K562 (cell line): Measurements from ENCODE around the gene ZP1. TPM values are rescaled to one million over a fixed set of nuclear protein-coding genes. Genes with fewer than 3 reads are reported as not detected.

Experiments used
- ATAC-seq: fragments of 200-7000 bp; cut with Tn5 transposase; 3 replicates; pipeline ENCODE4 v1.9.1; 2020; ENCODE audit warnings: moderate library complexity
- BruUV-seq: library from RNA; stranded (reverse); fragments of 400-500 nt; replicated peaks from 2 replicates; lab custom pipeline; 2021; lab: Mats Ljungman, UMichigan
- CTCF ChIA-PET: fragments of 300-600 bp; formaldehyde crosslinking; extraction: SDS; loops from one replicate; lab custom pipeline; 2021; ENCODE audit warnings: low intra/inter-chr PET ratio; lab: Yijun Ruan, JAX
- POLR2A ChIA-PET: fragments of 300-600, 350-650 bp; sonication (Branson Sonifier 250); formaldehyde crosslinking; extraction: SDS; loops from one replicate; lab custom pipeline; 2021; ENCODE audit warnings: antibody characterized with exemption, inconsistent platforms; lab: Yijun Ruan, JAX
- DNase-seq, 4 experiments: peaks; one replicate each; pipeline versions ENCODE4 v3.0.0 to v3.0.0-alpha.2; 2011 to 2018; ENCODE audit warnings: low spot score in 3 of 4, mixed read lengths in 3 of 4; ENCODE audit errors: extremely low read depth in 1 of 4
- FAIRE-seq: peaks from 2 replicates; lab custom pipeline; 2011; peaks lifted over from hg19 to GRCh38; lab: Jason Lieb, UNC
- H2AFZ ChIP-seq: 2 replicates; pipeline ENCODE4 v1.6.0; 2011; ENCODE audit warnings: low read depth, low read length, control low read depth, inconsistent platforms
- H3K27ac ChIP-seq: fragments of 200-600 bp; 3 replicates; pipeline ENCODE4 v1.8.0; 2011; ENCODE audit warnings: low read depth, mild to moderate bottlenecking, control low read depth, inconsistent platforms, low read length, moderate library complexity, mixed read lengths; ENCODE audit errors: extremely low read depth
- H3K27me3 ChIP-seq, 2 experiments: fragments of 300-600 bp in 1 of 2; 2 replicates in 1 of 2; 3 replicates in 1 of 2; pipeline versions ENCODE4 v1.6.0 to v1.8.0; 2011; ENCODE audit warnings: inconsistent platforms in 2 of 2, low read length in 2 of 2, mild to moderate bottlenecking in 1 of 2, mixed read lengths in 1 of 2, moderate library complexity in 1 of 2; ENCODE audit not compliant: control insufficient read depth in 2 of 2, insufficient read depth in 2 of 2
- H3K36me3 ChIP-seq: fragments of 300-600 bp; 3 replicates; pipeline ENCODE4 v1.8.0; 2011; ENCODE audit warnings: mild to moderate bottlenecking, low read length, inconsistent platforms; ENCODE audit not compliant: control insufficient read depth, insufficient read depth
- H3K4me1 ChIP-seq, 2 experiments: fragments of 200-600 bp in 1 of 2; replicated peaks in 1 of 2; 2 replicates in 1 of 2; 3 replicates in 1 of 2; pipeline versions ENCODE4 v1.5.1 to v1.8.0; 2011; ENCODE audit warnings: inconsistent platforms in 2 of 2, low read length in 2 of 2, mild to moderate bottlenecking in 1 of 2, mixed read lengths in 1 of 2, moderate library complexity in 1 of 2; ENCODE audit not compliant: control insufficient read depth in 2 of 2, insufficient read depth in 2 of 2
- H3K4me2 ChIP-seq: 2 replicates; pipeline ENCODE4 v1.6.1; 2011; ENCODE audit warnings: low read length, control low read depth, inconsistent platforms, mixed read lengths; ENCODE audit not compliant: insufficient read depth
- H3K4me3 ChIP-seq: fragments of 200-600 bp; sonication (generic), shearing (Covaris generic); 2 replicates; pipeline ENCODE4 v1.5.1; 2016; ENCODE audit warnings: control low read depth, inconsistent platforms
- H3K79me2 ChIP-seq: fragments of 200-600 bp; 3 replicates; pipeline ENCODE4 v1.8.0; 2011; ENCODE audit warnings: low read length, inconsistent platforms; ENCODE audit not compliant: control insufficient read depth, insufficient read depth
- H3K9ac ChIP-seq, 2 experiments: 2 replicates each; pipeline versions ENCODE4 v1.6.0 to v1.6.1; 2011; ENCODE audit warnings: low read depth in 2 of 2, low read length in 2 of 2, control low read depth in 1 of 2, inconsistent platforms in 1 of 2, mild to moderate bottlenecking in 1 of 2, mixed read lengths in 1 of 2; ENCODE audit not compliant: insufficient read depth in 1 of 2
- H3K9me1 ChIP-seq: one replicate; pipeline ENCODE4 v1.6.0; 2011; ENCODE audit warnings: inconsistent platforms, mild to moderate bottlenecking, low read length, moderate library complexity; ENCODE audit not compliant: control insufficient read depth, insufficient read depth
- H3K9me3 ChIP-seq: replicated peaks from 2 replicates; pipeline ENCODE4 v1.5.1; 2011; ENCODE audit warnings: low read depth, low read length, inconsistent platforms; ENCODE audit not compliant: control insufficient read depth, insufficient read depth
- H4K20me1 ChIP-seq: replicated peaks from 2 replicates; pipeline ENCODE4 v1.6.1; 2011; ENCODE audit warnings: low read length, inconsistent platforms, mixed read lengths; ENCODE audit not compliant: control insufficient read depth, insufficient read depth
- ARNT ChIP-seq, 2 experiments: fragments of 450-650 bp; IDR thresholded peaks; 2 replicates each; pipeline ENCODE4 v1.6.1; 2016; ENCODE audit warnings: mild to moderate bottlenecking in 1 of 2
- CBFA2T2 ChIP-seq: fragments of 450-650 bp; conservative IDR thresholded peaks from 2 replicates; pipeline ENCODE4 v1.6.1; 2017; ENCODE audit warnings: mild to moderate bottlenecking
- ETS2 ChIP-seq: IDR thresholded peaks from 2 replicates; pipeline ENCODE4 v1.6.1; 2016; ENCODE audit warnings: borderline replicate concordance, missing genetic modification characterization, mild to moderate bottlenecking, moderate library complexity, missing compliant biosample characterization; ENCODE audit not compliant: poor library complexity, severe bottlenecking
- MIER1 ChIP-seq: fragments of 450-650 bp; IDR thresholded peaks from 2 replicates; pipeline ENCODE4 v1.6.1; 2016; ENCODE audit warnings: antibody characterized with exemption, mild to moderate bottlenecking, low read depth
- SMARCE1 ChIP-seq: fragments of 450-650 bp; IDR thresholded peaks from 2 replicates; pipeline ENCODE4 v1.7.1; 2016; ENCODE audit warnings: mild to moderate bottlenecking
- ZNF133 ChIP-seq: fragments of 250-450 bp; sonication (Bioruptor Pico); IDR thresholded peaks from 2 replicates; pipeline ENCODE4 v1.4.0; 2020; ENCODE audit warnings: mild to moderate bottlenecking
- WGBS: fragments of 100-300 bp; shearing (Covaris generic); methylation state at CpG from one replicate; pipeline ENCODE4 v1.1.6; 2016; ENCODE audit warnings: low coverage, mixed read lengths; ENCODE audit not compliant: insufficient coverage; ENCODE audit errors: missing lambda C conversion rate; 5-methylcytosine and 5-hydroxymethylcytosine counted together
- in situ Hi-C: fragments of 300-500 bp; cut with MboI; formaldehyde crosslinking; loops from 4 replicates; pipeline ENCODE4 v1.15.0; 2018; ENCODE audit warnings: inconsistent platforms, mixed read lengths
- intact Hi-C: fragments of 100-400 bp; cut with micrococcal nuclease; formaldehyde crosslinking; loops from 2 replicates; pipeline ENCODE4 v1.14.2; 2022
- polyA plus RNA-seq, 8 experiments: library from polyadenylated mRNA; depleted of rRNA in 4 of 8; stranded (reverse) in 5 of 8; unstranded in 3 of 8; fragments of >200 nt; fragmentation: Nextera tagmentation in 2 of 8; fragmentation: Illumina TruSeq in 1 of 8; extraction: Ambion mirVana in 2 of 8; extraction: Trizol in 1 of 8; gene quantifications; 2 replicates each; pipeline versions ENCODE4 v1.2.1 to v1.2.3, GENCODE V29; 2011 to 2014; ENCODE audit warnings: inconsistent platforms in 1 of 8, missing spikeins in 1 of 8
- total RNA-seq, 7 experiments: library from RNA; depleted of rRNA in 6 of 7; stranded (reverse); fragments of >200 nt in 6 of 7; fragmentation: Illumina TruSeq in 2 of 7; extraction: Trizol in 2 of 7; gene quantifications; 2 replicates each; pipeline versions ENCODE4 v1.2.1 to v1.2.3, GENCODE V29; 2011 to 2021; ENCODE audit warnings: low replicate concordance in 1 of 7
- TF ChIP-seq, protein P1 (sequence below), 2 experiments: fragments of 450-650 bp; conservative IDR thresholded peaks; 2 replicates each; pipeline ENCODE4 v1.6.1; 2017; ENCODE audit warnings: mild to moderate bottlenecking in 2 of 2, moderate library complexity in 2 of 2
- TF ChIP-seq, protein P2 (sequence below), 2 experiments: fragments of 450-650 bp; formaldehyde crosslinking in 1 of 2; IDR thresholded peaks; 2 replicates each; pipeline versions ENCODE4 v1.4.0 to v1.6.1; 2014 to 2020; ENCODE audit warnings: mild to moderate bottlenecking in 2 of 2, borderline replicate concordance in 1 of 2, low read depth in 1 of 2

The ZP1 gene
- total and polyA plus RNA-seq, 9 of the 15 experiments (the other 6 are each of a cell fraction or from before 2014, with no cell fraction given) = 0.11 to 0.15 TPM; not detected in 7

GRCh38 chr11:60863550-60864521 is 3.5 kb upstream of the ZP1 start:
- H4K20me1 ChIP-seq = no peaks in the 10 kb centered on the region; the same call in 1 of the 2 replicates
- peak; percentile 71 for ATAC-seq
- ChIA-PET CTCF (no interaction called here), POLR2A (interaction anchor here (0.6 to 1.6 kb wide), 5 partner anchors 9 to 893 kb away, joined by 3 to 7 read pairs (median 4); partner anchors contain the start of gene PTGDR2)
- H3K27ac ChIP-seq = peak overlapping the region; percentile 20
- peak in 2 of 4 experiments; percentile 55 to 83 for DNase-seq
- peak overlapping the region; percentile 71 for H3K4me2 ChIP-seq
- BruUV-seq = no TSS peak
- FAIRE-seq = peak; percentile 91
- 6% methylated on average over 16 of the region's 16 CpGs for WGBS
- no peaks in the 10 kb centered on the region for H3K36me3 ChIP-seq
- peaks cover 26 to 29% of the 10 kb centered on the region in 2 experiments for H3K4me1 ChIP-seq
- peak overlapping the region; percentile 35; the same call in 1 of the 2 replicates for H2AFZ ChIP-seq
- H3K79me2 ChIP-seq = no peaks in the 10 kb centered on the region
- H3K9ac ChIP-seq = peak overlapping the region; percentile 8 to 22; a peak in 3 of 4 replicates
- H3K9me3 ChIP-seq = no peaks in the 10 kb centered on the region
- in situ Hi-C loops = no loop called here
- intact Hi-C loops = loop anchor here (2.0 kb wide), 1 partner anchor 51 kb away; the partner anchor contains the start of gene TMEM109
- no peaks in the 10 kb centered on the region for H3K9me1 ChIP-seq
- no peaks in the 10 kb centered on the region for H3K27me3 ChIP-seq
- 0 out of 2 replicates have a peak overlapping the region, but pooled peaks have one; percentile 1 for H3K4me3 ChIP-seq
- TF ChIP-seq, protein P1, sequence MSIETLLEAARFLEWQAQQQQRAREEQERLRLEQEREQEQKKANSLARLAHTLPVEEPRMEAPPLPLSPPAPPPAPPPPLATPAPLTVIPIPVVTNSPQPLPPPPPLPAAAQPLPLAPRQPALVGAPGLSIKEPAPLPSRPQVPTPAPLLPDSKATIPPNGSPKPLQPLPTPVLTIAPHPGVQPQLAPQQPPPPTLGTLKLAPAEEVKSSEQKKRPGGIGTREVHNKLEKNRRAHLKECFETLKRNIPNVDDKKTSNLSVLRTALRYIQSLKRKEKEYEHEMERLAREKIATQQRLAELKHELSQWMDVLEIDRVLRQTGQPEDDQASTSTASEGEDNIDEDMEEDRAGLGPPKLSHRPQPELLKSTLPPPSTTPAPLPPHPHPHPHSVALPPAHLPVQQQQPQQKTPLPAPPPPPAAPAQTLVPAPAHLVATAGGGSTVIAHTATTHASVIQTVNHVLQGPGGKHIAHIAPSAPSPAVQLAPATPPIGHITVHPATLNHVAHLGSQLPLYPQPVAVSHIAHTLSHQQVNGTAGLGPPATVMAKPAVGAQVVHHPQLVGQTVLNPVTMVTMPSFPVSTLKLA (conservative IDR thresholded peaks at IDR 0.05) = 0 out of 4 replicates have a peak, but pooled peaks of 1 of the 2 experiments have one; percentile 25
- TF ChIP-seq MIER1 (no peak), SMARCE1 (peak; percentile 59; the same call in 1 of the 2 replicates), ARNT (IDR thresholded peaks at IDR 0.05) (no peak), ZNF133 (no peak), CBFA2T2 (peak; percentile 84), ETS2 (no peak)
- TF ChIP-seq, protein P2, sequence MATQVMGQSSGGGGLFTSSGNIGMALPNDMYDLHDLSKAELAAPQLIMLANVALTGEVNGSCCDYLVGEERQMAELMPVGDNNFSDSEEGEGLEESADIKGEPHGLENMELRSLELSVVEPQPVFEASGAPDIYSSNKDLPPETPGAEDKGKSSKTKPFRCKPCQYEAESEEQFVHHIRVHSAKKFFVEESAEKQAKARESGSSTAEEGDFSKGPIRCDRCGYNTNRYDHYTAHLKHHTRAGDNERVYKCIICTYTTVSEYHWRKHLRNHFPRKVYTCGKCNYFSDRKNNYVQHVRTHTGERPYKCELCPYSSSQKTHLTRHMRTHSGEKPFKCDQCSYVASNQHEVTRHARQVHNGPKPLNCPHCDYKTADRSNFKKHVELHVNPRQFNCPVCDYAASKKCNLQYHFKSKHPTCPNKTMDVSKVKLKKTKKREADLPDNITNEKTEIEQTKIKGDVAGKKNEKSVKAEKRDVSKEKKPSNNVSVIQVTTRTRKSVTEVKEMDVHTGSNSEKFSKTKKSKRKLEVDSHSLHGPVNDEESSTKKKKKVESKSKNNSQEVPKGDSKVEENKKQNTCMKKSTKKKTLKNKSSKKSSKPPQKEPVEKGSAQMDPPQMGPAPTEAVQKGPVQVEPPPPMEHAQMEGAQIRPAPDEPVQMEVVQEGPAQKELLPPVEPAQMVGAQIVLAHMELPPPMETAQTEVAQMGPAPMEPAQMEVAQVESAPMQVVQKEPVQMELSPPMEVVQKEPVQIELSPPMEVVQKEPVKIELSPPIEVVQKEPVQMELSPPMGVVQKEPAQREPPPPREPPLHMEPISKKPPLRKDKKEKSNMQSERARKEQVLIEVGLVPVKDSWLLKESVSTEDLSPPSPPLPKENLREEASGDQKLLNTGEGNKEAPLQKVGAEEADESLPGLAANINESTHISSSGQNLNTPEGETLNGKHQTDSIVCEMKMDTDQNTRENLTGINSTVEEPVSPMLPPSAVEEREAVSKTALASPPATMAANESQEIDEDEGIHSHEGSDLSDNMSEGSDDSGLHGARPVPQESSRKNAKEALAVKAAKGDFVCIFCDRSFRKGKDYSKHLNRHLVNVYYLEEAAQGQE (IDR thresholded peaks at IDR 0.05; ENCODE audit: borderline replicate concordance) = no peak
- TF ChIP-seq, protein P2 (CRISPR knock-in tag; IDR thresholded peaks at IDR 0.05; ENCODE audit: low read depth) = no peak
